ENCODE results near the gene ZNF474. TPM values are rescaled to one million over a fixed set of nuclear protein-coding genes. Genes with fewer than 3 reads are reported as not detected.

Gene ZNF474
- total RNA-seq, 2 experiments from 2014 or later, result not detected

GRCh38 chr5:122144236-122144635 lies 14.9 kb downstream of the ZNF474 start:
- intact Hi-C loops (cut with DNase I, micrococcal nuclease), result no loop called here
- no peak overlapping the region for H3K4me3 Mint-ChIP-seq
- no peaks in the 10 kb centered on the region for H3K36me3 Mint-ChIP-seq (ENCODE audit: low read depth)
- DNase-seq, result no peak
- peaks cover 2% of the 10 kb centered on the region for H3K4me1 Mint-ChIP-seq
- peaks cover 2% of the 10 kb centered on the region for H3K27me3 Mint-ChIP-seq
- no peaks in the 10 kb centered on the region for H3K9me3 Mint-ChIP-seq (ENCODE audit: low read depth)
- no peak for ATAC-seq
- CTCF ChIA-PET, result interaction anchor here (1.1 kb wide), 1 partner anchor 47 kb away, joined by 3 read pairs; no protein-coding TSS in a partner anchor
- no peak overlapping the region for H3K27ac Mint-ChIP-seq
- POLR2A ChIA-PET, result no interaction called here

GRCh38 chr5:122145906-122146305 lies 16.6 kb downstream of the ZNF474 start:
- CTCF ChIA-PET, result interaction anchor here (0.8 kb wide), 1 partner anchor 18 kb away, joined by 3 read pairs; no protein-coding TSS in a partner anchor
- POLR2A ChIA-PET, result no interaction called here
- H3K27ac Mint-ChIP-seq, result no peak overlapping the region
- H3K9me3 Mint-ChIP-seq (ENCODE audit: low read depth), result no peaks in the 10 kb centered on the region
- DNase-seq (no peak), ATAC-seq (no peak)
- no peaks in the 10 kb centered on the region for H3K36me3 Mint-ChIP-seq (ENCODE audit: low read depth)
- H3K27me3 Mint-ChIP-seq, result peaks cover 2% of the 10 kb centered on the region
- no peak overlapping the region for H3K4me3 Mint-ChIP-seq
- peaks cover 7% of the 10 kb centered on the region for H3K4me1 Mint-ChIP-seq
- intact Hi-C loops (cut with DNase I, micrococcal nuclease), result no loop called here

GRCh38 chr5:122149321-122150090 lies 20.2 kb downstream of the ZNF474 start:
- Mint-ChIP-seq H3K27ac (no peak overlapping the region), H3K27me3 (peaks cover 2% of the 10 kb centered on the region), H3K36me3 (ENCODE audit: low read depth) (no peaks in the 10 kb centered on the region), H3K4me3 (no peak overlapping the region), H3K9me3 (ENCODE audit: low read depth) (no peaks in the 10 kb centered on the region), H3K4me1 (peaks cover 14% of the 10 kb centered on the region)
- DNase-seq (no peak), ATAC-seq (no peak)
- POLR2A ChIA-PET, result no interaction called here
- CTCF ChIA-PET, result no interaction called here
- intact Hi-C loops (cut with DNase I, micrococcal nuclease), result no loop called here

- no peaks in the 10 kb centered on the region for H3K36me3 Mint-ChIP-seq (ENCODE audit: low read depth)
- H3K4me1 Mint-ChIP-seq, result peaks cover 18% of the 10 kb centered on the region
- intact Hi-C loops (cut with DNase I, micrococcal nuclease), result no loop called here
- no peaks in the 10 kb centered on the region for H3K9me3 Mint-ChIP-seq (ENCODE audit: low read depth)
- H3K27ac Mint-ChIP-seq, result no peak overlapping the region
- ATAC-seq (no peak), DNase-seq (no peak)
- ChIA-PET POLR2A (no interaction called here), CTCF (no interaction called here)
- no peak overlapping the region for H3K4me3 Mint-ChIP-seq
- peaks cover 2% of the 10 kb centered on the region for H3K27me3 Mint-ChIP-seq
These were observed 20.9 kb downstream of the ZNF474 start for GRCh38 chr5:122150215-122150614.

- Mint-ChIP-seq H3K27ac (no peak overlapping the region), H3K9me3 (ENCODE audit: low read depth) (no peaks in the 10 kb centered on the region), H3K4me3 (no peak overlapping the region), H3K36me3 (ENCODE audit: low read depth) (no peaks in the 10 kb centered on the region), H3K4me1 (peaks cover 18% of the 10 kb centered on the region), H3K27me3 (peaks cover 2% of the 10 kb centered on the region)
- DNase-seq (no peak), ATAC-seq (no peak)
- CTCF ChIA-PET, result no interaction called here
- POLR2A ChIA-PET, result no interaction called here
- intact Hi-C loops (cut with DNase I, micrococcal nuclease), result no loop called here
These were observed 22.3 kb downstream of the ZNF474 start for GRCh38 chr5:122151640-122152039.

GRCh38 chr5:122152266-122152900 lies 23.0 kb downstream of the ZNF474 start:
- Mint-ChIP-seq H3K27ac (no peak overlapping the region), H3K4me1 (peaks cover 18% of the 10 kb centered on the region), H3K36me3 (ENCODE audit: low read depth) (no peaks in the 10 kb centered on the region), H3K4me3 (no peak overlapping the region), H3K27me3 (peaks cover 2% of the 10 kb centered on the region), H3K9me3 (ENCODE audit: low read depth) (no peaks in the 10 kb centered on the region)
- POLR2A ChIA-PET, result no interaction called here
- intact Hi-C loops (cut with DNase I, micrococcal nuclease), result no loop called here
- DNase-seq (no peak), ATAC-seq (no peak)
- CTCF ChIA-PET, result no interaction called here

GRCh38 chr5:122153230-122153629 lies 23.9 kb downstream of the ZNF474 start:
- POLR2A ChIA-PET, result no interaction called here
- DNase-seq (no peak), ATAC-seq (no peak)
- CTCF ChIA-PET, result no interaction called here
- Mint-ChIP-seq H3K4me1 (peaks cover 18% of the 10 kb centered on the region), H3K27me3 (no peaks in the 10 kb centered on the region), H3K4me3 (no peak overlapping the region), H3K36me3 (ENCODE audit: low read depth) (no peaks in the 10 kb centered on the region), H3K27ac (no peak overlapping the region), H3K9me3 (ENCODE audit: low read depth) (no peaks in the 10 kb centered on the region)
- intact Hi-C loops (cut with DNase I, micrococcal nuclease), result no loop called here

- ATAC-seq, result peak; percentile 23
- no peaks in the 10 kb centered on the region for H3K27me3 Mint-ChIP-seq
- intact Hi-C loops (cut with DNase I, micrococcal nuclease), result no loop called here
- H3K27ac Mint-ChIP-seq, result no peak overlapping the region
- no peak for DNase-seq
- H3K36me3 Mint-ChIP-seq (ENCODE audit: low read depth), result no peaks in the 10 kb centered on the region
- POLR2A ChIA-PET, result no interaction called here
- peaks cover 18% of the 10 kb centered on the region for H3K4me1 Mint-ChIP-seq
- CTCF ChIA-PET, result no interaction called here
- no peak overlapping the region for H3K4me3 Mint-ChIP-seq
- no peaks in the 10 kb centered on the region for H3K9me3 Mint-ChIP-seq (ENCODE audit: low read depth)
These were observed 24.4 kb downstream of the ZNF474 start for GRCh38 chr5:122153774-122154173.

GRCh38 chr5:122154491-122154890 lies 25.1 kb downstream of the ZNF474 start:
- ChIA-PET POLR2A (interaction anchor here (0.5 kb wide), 1 partner anchor 191 kb away, joined by 3 read pairs; no protein-coding TSS in a partner anchor), CTCF (interaction anchor here (0.6 to 0.7 kb wide), 2 partner anchors 125 to 201 kb away, joined by 3 to 4 read pairs; no protein-coding TSS in a partner anchor)
- intact Hi-C loops (cut with DNase I, micrococcal nuclease), result no loop called here
- H3K27me3 Mint-ChIP-seq, result no peaks in the 10 kb centered on the region
- ATAC-seq, result no peak
- H3K36me3 Mint-ChIP-seq (ENCODE audit: low read depth), result no peaks in the 10 kb centered on the region
- peaks cover 15% of the 10 kb centered on the region for H3K4me1 Mint-ChIP-seq
- H3K9me3 Mint-ChIP-seq (ENCODE audit: low read depth), result no peaks in the 10 kb centered on the region
- no peak for DNase-seq
- H3K4me3 Mint-ChIP-seq, result no peak overlapping the region
- H3K27ac Mint-ChIP-seq, result no peak overlapping the region

- Mint-ChIP-seq H3K9me3 (ENCODE audit: low read depth) (no peaks in the 10 kb centered on the region), H3K36me3 (ENCODE audit: low read depth) (no peaks in the 10 kb centered on the region), H3K4me1 (peaks cover 11% of the 10 kb centered on the region), H3K27me3 (peaks cover under 1% of the 10 kb centered on the region), H3K27ac (no peak overlapping the region), H3K4me3 (no peak overlapping the region)
- ChIA-PET CTCF (interaction anchor here (0.6 to 0.7 kb wide), 2 partner anchors 126 to 202 kb away, joined by 3 to 4 read pairs; no protein-coding TSS in a partner anchor), POLR2A (no interaction called here)
- intact Hi-C loops (cut with DNase I, micrococcal nuclease), result loop anchor here in 1 of 2 experiments (5.0 kb wide), 1 partner anchor 188 kb away; no protein-coding TSS in a partner anchor
- DNase-seq (no peak), ATAC-seq (no peak)
These were observed 25.6 kb downstream of the ZNF474 start for GRCh38 chr5:122154910-122155309.

GRCh38 chr5:122155546-122155945 lies 26.2 kb downstream of the ZNF474 start:
- peaks cover 11% of the 10 kb centered on the region for H3K4me1 Mint-ChIP-seq
- no peak overlapping the region for H3K4me3 Mint-ChIP-seq
- no peaks in the 10 kb centered on the region for H3K36me3 Mint-ChIP-seq (ENCODE audit: low read depth)
- ATAC-seq (no peak), DNase-seq (no peak)
- POLR2A ChIA-PET, result no interaction called here
- H3K9me3 Mint-ChIP-seq (ENCODE audit: low read depth), result no peaks in the 10 kb centered on the region
- peaks cover 3% of the 10 kb centered on the region for H3K27me3 Mint-ChIP-seq
- intact Hi-C loops (cut with DNase I, micrococcal nuclease), result loop anchor here in 1 of 2 experiments (5.0 kb wide), 1 partner anchor 188 kb away; no protein-coding TSS in a partner anchor
- H3K27ac Mint-ChIP-seq, result no peak overlapping the region
- CTCF ChIA-PET, result interaction anchor here (0.8 to 1.2 kb wide), 2 partner anchors 15 to 16 kb away, joined by 3 read pairs; no protein-coding TSS in a partner anchor
